NOMO-1 treated with dmso at 0.1 percent for 144 hours (cell line): ENCODE measurements around the gene FAM13B.

Source experiments
- DNase-seq: peaks from one replicate; lab custom pipeline; 2025; ENCODE audit not compliant: unreplicated experiment; lab: John Stamatoyannopoulos, UW

FAM13B gene

GRCh38 chr5:137901011-137901817 lies 131.7 kb downstream of the FAM13B start:
- DNase-seq, result no peak

GRCh38 chr5:137899493-137899892 lies 133.4 kb downstream of the FAM13B start:
- DNase-seq, result no peak

- DNase-seq, result no peak
Observed at GRCh38 chr5:137896560-137896959, 136.3 kb downstream of the FAM13B start.

- DNase-seq, result no peak
Observed at GRCh38 chr5:137894586-137894985, 138.3 kb downstream of the FAM13B start.

- no peak for DNase-seq
Observed at GRCh38 chr5:137891849-137892248, 141.0 kb downstream of the FAM13B start.

- DNase-seq, result no peak
Observed at GRCh38 chr5:137890845-137891244, 142.0 kb downstream of the FAM13B start.

- peak; percentile 76 for DNase-seq
Observed at GRCh38 chr5:137888863-137889759, 143.8 kb downstream of the FAM13B start, which contains the start of gene PKD2L2. Gene PKD2L2, plus strand, starts transcription at chr5:137889457. Its CDS starts 35 bp downstream, at chr5:137889492.

GRCh38 chr5:137888466-137888862 lies 144.4 kb downstream of the FAM13B start:
- no peak for DNase-seq
